Measurements from ENCODE around the gene NCBP3. TPM values are rescaled to one million over a fixed set of nuclear protein-coding genes. Genes with fewer than 3 reads are reported as not detected.
A peak's percentile ranks its signal among the peaks of the same experiment; 100 is the strongest.
"Not testable (repeated sequence)": the region's sequence is repeated elsewhere in the genome, so short reads cannot be mapped to it uniquely, and the experiment has no call there.

The NCBP3 gene
- total and polyA plus RNA-seq, 4 donors, result 23.8 to 63.2 (median 44.2) TPM

GRCh38 chr17:3798273-3799180 is 47.5 kb downstream of the NCBP3 start:
- Histone ChIP-seq H3K4me1 (ENCODE audit: control insufficient read depth, insufficient read depth, low read length) (peaks cover 3% of the 10 kb centered on the region), H3K27me3 (ENCODE audit: control insufficient read depth, insufficient read depth, low read length) (no peaks in the 10 kb centered on the region), H3K4me3 (ENCODE audit: low read depth, low read length) (no peak overlapping the region), H3K36me3 (ENCODE audit: control insufficient read depth, insufficient read depth, low read length) (peaks cover 19% of the 10 kb centered on the region), H3K9me3 (ENCODE audit: control insufficient read depth, insufficient read depth, low read length) (no peaks in the 10 kb centered on the region), H3K27ac (ENCODE audit: low read depth, low read length) (no peak overlapping the region)
- DNase-seq (ENCODE audit: low read depth in 4 of 6, low spot score in 6 of 6), result no peak
- WGBS (ENCODE audit: insufficient coverage), result 84% methylated on average over 10 of the region's 15 CpGs

GRCh38 chr17:3796822-3797170 is 49.2 kb downstream of the NCBP3 start:
- DNase-seq (ENCODE audit: low read depth in 4 of 6, low spot score in 6 of 6), result no peak
- H3K36me3 ChIP-seq (ENCODE audit: control insufficient read depth, insufficient read depth, low read length), result peaks cover 12% of the 10 kb centered on the region
- H3K27ac ChIP-seq (ENCODE audit: low read depth, low read length), result no peak overlapping the region
- peaks cover 12% of the 10 kb centered on the region for H3K4me1 ChIP-seq (ENCODE audit: control insufficient read depth, insufficient read depth, low read length)
- H3K9me3 ChIP-seq (ENCODE audit: control insufficient read depth, insufficient read depth, low read length), result no peaks in the 10 kb centered on the region
- no peaks in the 10 kb centered on the region for H3K27me3 ChIP-seq (ENCODE audit: control insufficient read depth, insufficient read depth, low read length)
- H3K4me3 ChIP-seq (ENCODE audit: low read depth, low read length), result no peak overlapping the region
- WGBS (ENCODE audit: insufficient coverage), result 87% methylated on average over 9 of the region's 9 CpGs

- Histone ChIP-seq H3K36me3 (ENCODE audit: control insufficient read depth, insufficient read depth, low read length) (peaks cover 7% of the 10 kb centered on the region), H3K4me1 (ENCODE audit: control insufficient read depth, insufficient read depth, low read length) (peaks cover 12% of the 10 kb centered on the region), H3K9me3 (ENCODE audit: control insufficient read depth, insufficient read depth, low read length) (no peaks in the 10 kb centered on the region), H3K4me3 (ENCODE audit: low read depth, low read length) (no peak overlapping the region), H3K27me3 (ENCODE audit: control insufficient read depth, insufficient read depth, low read length) (no peaks in the 10 kb centered on the region), H3K27ac (ENCODE audit: low read depth, low read length) (no peak overlapping the region)
- DNase-seq (ENCODE audit: low read depth in 4 of 6, low spot score in 6 of 6), result no peak
- WGBS (ENCODE audit: insufficient coverage), result 78% methylated on average over 6 of the region's 17 CpGs
These were observed 49.8 kb downstream of the NCBP3 start for GRCh38 chr17:3796110-3796821.

GRCh38 chr17:3795390-3796102 is 50.5 kb downstream of the NCBP3 start:
- DNase-seq (ENCODE audit: low read depth in 4 of 6, low spot score in 6 of 6), result no peak
- no peaks in the 10 kb centered on the region for H3K27me3 ChIP-seq (ENCODE audit: control insufficient read depth, insufficient read depth, low read length)
- 88% methylated on average over 31 of the region's 31 CpGs for WGBS (ENCODE audit: insufficient coverage)
- peaks cover 12% of the 10 kb centered on the region for H3K4me1 ChIP-seq (ENCODE audit: control insufficient read depth, insufficient read depth, low read length)
- no peak overlapping the region for H3K4me3 ChIP-seq (ENCODE audit: low read depth, low read length)
- H3K9me3 ChIP-seq (ENCODE audit: control insufficient read depth, insufficient read depth, low read length), result no peaks in the 10 kb centered on the region
- no peak overlapping the region for H3K27ac ChIP-seq (ENCODE audit: low read depth, low read length)
- no peaks in the 10 kb centered on the region for H3K36me3 ChIP-seq (ENCODE audit: control insufficient read depth, insufficient read depth, low read length)

GRCh38 chr17:3794557-3795389 is 51.3 kb downstream of the NCBP3 start:
- 64% methylated on average over 26 of the region's 26 CpGs for WGBS (ENCODE audit: insufficient coverage)
- Histone ChIP-seq H3K4me1 (ENCODE audit: control insufficient read depth, insufficient read depth, low read length) (peaks cover 12% of the 10 kb centered on the region), H3K27me3 (ENCODE audit: control insufficient read depth, insufficient read depth, low read length) (no peaks in the 10 kb centered on the region), H3K4me3 (ENCODE audit: low read depth, low read length) (no peak overlapping the region), H3K27ac (ENCODE audit: low read depth, low read length) (no peak overlapping the region), H3K9me3 (ENCODE audit: control insufficient read depth, insufficient read depth, low read length) (no peaks in the 10 kb centered on the region), H3K36me3 (ENCODE audit: control insufficient read depth, insufficient read depth, low read length) (no peaks in the 10 kb centered on the region)
- no peak for DNase-seq (ENCODE audit: low read depth in 4 of 6, low spot score in 6 of 6)

GRCh38 chr17:3794152-3794551 is 51.9 kb downstream of the NCBP3 start:
- not testable (repeated sequence) for H3K4me3 ChIP-seq (ENCODE audit: low read depth, low read length); H3K9me3 ChIP-seq (ENCODE audit: control insufficient read depth, insufficient read depth, low read length); H3K27me3 ChIP-seq (ENCODE audit: control insufficient read depth, insufficient read depth, low read length); H3K36me3 ChIP-seq (ENCODE audit: control insufficient read depth, insufficient read depth, low read length); H3K27ac ChIP-seq (ENCODE audit: low read depth, low read length); DNase-seq (ENCODE audit: low read depth in 4 of 6, low spot score in 6 of 6)
- 98% methylated on average over 9 of the region's 9 CpGs for WGBS (ENCODE audit: insufficient coverage)
- H3K4me1 ChIP-seq (ENCODE audit: control insufficient read depth, insufficient read depth, low read length), result peaks cover 12% of the 10 kb centered on the region

GRCh38 chr17:3793258-3793657 is 52.8 kb downstream of the NCBP3 start:
- not testable (repeated sequence) for H3K9me3 ChIP-seq (ENCODE audit: control insufficient read depth, insufficient read depth, low read length); DNase-seq (ENCODE audit: low read depth in 4 of 6, low spot score in 6 of 6); H3K27ac ChIP-seq (ENCODE audit: low read depth, low read length); H3K27me3 ChIP-seq (ENCODE audit: control insufficient read depth, insufficient read depth, low read length); H3K36me3 ChIP-seq (ENCODE audit: control insufficient read depth, insufficient read depth, low read length); H3K4me3 ChIP-seq (ENCODE audit: low read depth, low read length)
- 85% methylated on average over 4 of the region's 7 CpGs for WGBS (ENCODE audit: insufficient coverage)
- peaks cover 12% of the 10 kb centered on the region for H3K4me1 ChIP-seq (ENCODE audit: control insufficient read depth, insufficient read depth, low read length)

- Histone ChIP-seq H3K4me3 (ENCODE audit: low read depth, low read length) (no peak overlapping the region), H3K27ac (ENCODE audit: low read depth, low read length) (no peak overlapping the region), H3K4me1 (ENCODE audit: control insufficient read depth, insufficient read depth, low read length) (peaks cover 12% of the 10 kb centered on the region), H3K36me3 (ENCODE audit: control insufficient read depth, insufficient read depth, low read length) (no peaks in the 10 kb centered on the region), H3K9me3 (ENCODE audit: control insufficient read depth, insufficient read depth, low read length) (no peaks in the 10 kb centered on the region), H3K27me3 (ENCODE audit: control insufficient read depth, insufficient read depth, low read length) (no peaks in the 10 kb centered on the region)
- peak; percentile 28 to 90 (median 43) for DNase-seq (ENCODE audit: low read depth in 4 of 6, low spot score in 6 of 6)
- WGBS (ENCODE audit: insufficient coverage), result no CpG with 5 or more reads among the region's 6 CpGs
These were observed 53.6 kb downstream of the NCBP3 start for GRCh38 chr17:3792481-3792880.

GRCh38 chr17:3788200-3788599 is 57.8 kb downstream of the NCBP3 start:
- peaks cover 8% of the 10 kb centered on the region for H3K4me1 ChIP-seq (ENCODE audit: control insufficient read depth, insufficient read depth, low read length)
- no peak overlapping the region for H3K27ac ChIP-seq (ENCODE audit: low read depth, low read length)
- no peaks in the 10 kb centered on the region for H3K36me3 ChIP-seq (ENCODE audit: control insufficient read depth, insufficient read depth, low read length)
- no peak for DNase-seq (ENCODE audit: low read depth in 4 of 6, low spot score in 6 of 6)
- H3K4me3 ChIP-seq (ENCODE audit: low read depth, low read length), result no peak overlapping the region
- H3K9me3 ChIP-seq (ENCODE audit: control insufficient read depth, insufficient read depth, low read length), result no peaks in the 10 kb centered on the region
- no peaks in the 10 kb centered on the region for H3K27me3 ChIP-seq (ENCODE audit: control insufficient read depth, insufficient read depth, low read length)
- WGBS (ENCODE audit: insufficient coverage), result no CpG with 5 or more reads among the region's 2 CpGs
